ENCODE results near the gene ADCYAP1R1.

GRCh38 chr7:31043051-31043471 lies 9.0 kb upstream of the ADCYAP1R1 start:
- TF ChIP-seq POLR2A (IDR thresholded peaks at IDR 0.05): no peak
- TF ChIP-seq, protein P1, sequence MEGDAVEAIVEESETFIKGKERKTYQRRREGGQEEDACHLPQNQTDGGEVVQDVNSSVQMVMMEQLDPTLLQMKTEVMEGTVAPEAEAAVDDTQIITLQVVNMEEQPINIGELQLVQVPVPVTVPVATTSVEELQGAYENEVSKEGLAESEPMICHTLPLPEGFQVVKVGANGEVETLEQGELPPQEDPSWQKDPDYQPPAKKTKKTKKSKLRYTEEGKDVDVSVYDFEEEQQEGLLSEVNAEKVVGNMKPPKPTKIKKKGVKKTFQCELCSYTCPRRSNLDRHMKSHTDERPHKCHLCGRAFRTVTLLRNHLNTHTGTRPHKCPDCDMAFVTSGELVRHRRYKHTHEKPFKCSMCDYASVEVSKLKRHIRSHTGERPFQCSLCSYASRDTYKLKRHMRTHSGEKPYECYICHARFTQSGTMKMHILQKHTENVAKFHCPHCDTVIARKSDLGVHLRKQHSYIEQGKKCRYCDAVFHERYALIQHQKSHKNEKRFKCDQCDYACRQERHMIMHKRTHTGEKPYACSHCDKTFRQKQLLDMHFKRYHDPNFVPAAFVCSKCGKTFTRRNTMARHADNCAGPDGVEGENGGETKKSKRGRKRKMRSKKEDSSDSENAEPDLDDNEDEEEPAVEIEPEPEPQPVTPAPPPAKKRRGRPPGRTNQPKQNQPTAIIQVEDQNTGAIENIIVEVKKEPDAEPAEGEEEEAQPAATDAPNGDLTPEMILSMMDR (IDR thresholded peaks at IDR 0.05): no peak

All from adrenal gland (tissue), 5 donors.